Heart left ventricle (tissue), 16 donors: ENCODE results near the gene UGT1A6. TPM values are rescaled to one million over a fixed set of nuclear protein-coding genes. Genes with fewer than 3 reads are reported as not detected.

Experiments
- ATAC-seq, 4 donors: fragments of 200-7000 bp; cut with Tn5 transposase; one replicate each; pipeline ENCODE4 v1.9.1; 2020 to 2022; ENCODE audit warnings: moderate library complexity in 4 of 4, mild to moderate bottlenecking in 3 of 4, moderate number of reproducible peaks in 1 of 4
- DNase-seq, 5 donors: peaks; one replicate each; pipeline ENCODE4 v3.0.0-alpha.2; 2020
- H3K27ac ChIP-seq, 12 donors: fragments of 200-600 bp; sonication (generic) in 4 of 12; one replicate each; pipeline versions ENCODE4 v1.5.0 to v1.8.0; 2016 to 2022; ENCODE audit warnings: mild to moderate bottlenecking in 2 of 12
- H3K27me3 ChIP-seq, 9 donors: fragments of 200-600 bp; sonication (generic) in 2 of 9; one replicate each; pipeline versions ENCODE4 v1.5.1 to v1.8.0; 2016 to 2022; ENCODE audit warnings: mild to moderate bottlenecking in 3 of 9
- H3K36me3 ChIP-seq, 9 donors: fragments of 200-600 bp; sonication (generic) in 2 of 9; one replicate each; pipeline versions ENCODE4 v1.5.0 to v1.8.0; 2018 to 2022; ENCODE audit warnings: mild to moderate bottlenecking in 2 of 9
- H3K4me1 ChIP-seq, 12 donors: fragments of 200-600 bp; sonication (generic) in 4 of 12; one replicate each; pipeline versions ENCODE4 v1.5.0 to v1.8.0; 2016 to 2022; ENCODE audit warnings: mild to moderate bottlenecking in 3 of 12
- H3K4me3 ChIP-seq, 12 donors: fragments of 200-600 bp; sonication (generic) in 4 of 12; one replicate each; pipeline versions ENCODE4 v1.5.0 to v1.8.0; 2017 to 2022; ENCODE audit warnings: mild to moderate bottlenecking in 9 of 12, moderate library complexity in 4 of 12
- H3K9me3 ChIP-seq, 12 donors: fragments of 200-600 bp; sonication (generic) in 4 of 12; one replicate each; pipeline versions ENCODE4 v1.5.0 to v1.8.0; 2016 to 2022; ENCODE audit warnings: mild to moderate bottlenecking in 1 of 12
- CTCF ChIP-seq, 12 donors: fragments of 200-600 bp; sonication (generic) in 4 of 12; IDR thresholded peaks; one replicate each; pipeline versions ENCODE4 v1.5.0 to v1.8.0; 2018 to 2022; ENCODE audit warnings: antibody characterized with exemption in 12 of 12, mild to moderate bottlenecking in 5 of 12
- POLR2A ChIP-seq, 2 donors: fragments of 450-650 bp; IDR thresholded peaks; one replicate each; pipeline ENCODE4 v1.6.1; 2017; ENCODE audit warnings: antibody characterized with exemption in 2 of 2, mild to moderate bottlenecking in 2 of 2, moderate library complexity in 2 of 2
- WGBS, 4 donors: extraction: QIAGEN DNeasy Blood & Tissue Kit in 2 of 4; methylation state at CpG; one replicate each; pipeline versions ENCODE4 v1.1.5 to v1.1.7; 2013 to 2018; 5-methylcytosine and 5-hydroxymethylcytosine counted together
- intact Hi-C, 10 donors: fragments of 100-400 bp; cut with DNase I; formaldehyde crosslinking; loops; one replicate each; pipeline versions ENCODE4 v1.11.1 to v1.14.2; 2022
- polyA plus RNA-seq, 2 donors: library from polyadenylated mRNA; stranded (reverse); fragments of 200-250 nt; gene quantifications; one replicate each; pipeline ENCODE4 v1.2.3, GENCODE V29; 2013
- total RNA-seq, 9 donors: library from RNA; depleted of rRNA in 2 of 9; stranded (reverse); fragments of >200 nt in 2 of 9; fragmentation: NEBNext Ultra II Directional in 3 of 9; extraction: Animal tissue kit (Norgen Biotek cat#: 25700) in 3 of 9; gene quantifications; one replicate each; pipeline versions ENCODE4 v1.1.0 to v1.2.4, GENCODE V29; 2016 to 2023
- donor health status: ischemic (EF 13 %, LVEDD 7.1; RV severe dilation, severe dysfunction).
- donor health status: healthy with polysubstance abuse.
- donor health status: DM: no; HTN: yes; CAD: no.
- donor health status: DM: no; HTN: no; CAD: no.
- donor health status: ischemic (EF 25% LVEDD 6.9; RV normal size, moderate dysfunction).
- donor health status: ischemic (EF 25% LVEDD 5.7; RV mildly dilated, moderate dysfunction).
- donor health status: healthy.
- donor health status: DM: yes; HTN: yes; CAD: no.
- donor health status: ischemic (EF 35%, LVEDD 5.7; RV mildly dilated, moderate dysfunction).
- donor health status: nonischemic (EF 11% LVEDD 7.7; RV severe dilation, severe dysfunction).
- donor health status: DM: yes; HTN: yes; CAD: no.
- donor health status: PGD.
- donor health status: ischemic (EF 29% LVEDD 5.4; RV normal size, mild dysfunction).
- donor health status: nonischemic (EF 23%, LVEDD 6.1; RV moderate dilation, normal function).

The UGT1A6 gene
- total and polyA plus RNA-seq, 11 donors, result not detected

GRCh38 chr2:233672886-233673285 is 19.8 kb upstream of the UGT1A6 start:
- WGBS, 4 donors, result 73 to 89% (median 80%) methylated on average over 3 of the region's 3 CpGs
- Histone ChIP-seq H3K9me3 (peaks cover 0 to 4% (median 0%) of the 10 kb centered on the region in 12 donors), H3K27ac (no peak overlapping the region), H3K36me3 (no peaks in the 10 kb centered on the region), H3K27me3 (peaks cover 0 to 16% (median 0%) of the 10 kb centered on the region in 9 donors), H3K4me3 (no peak overlapping the region), H3K4me1 (no peaks in the 10 kb centered on the region)
- no peak for DNase-seq
- intact Hi-C loops, result no loop called here
- ATAC-seq, result no peak
- TF ChIP-seq POLR2A (IDR thresholded peaks at IDR 0.05), result no peak
- TF ChIP-seq CTCF (IDR thresholded peaks at IDR 0.05), result no peak

GRCh38 chr2:233673896-233674295 is 18.8 kb upstream of the UGT1A6 start:
- no peaks in the 10 kb centered on the region for H3K4me1 ChIP-seq
- intact Hi-C loops, result no loop called here
- no peaks in the 10 kb centered on the region for H3K36me3 ChIP-seq
- peaks cover 0 to 17% (median 0%) of the 10 kb centered on the region in 9 donors for H3K27me3 ChIP-seq
- ATAC-seq, result no peak
- peaks cover 0 to 4% (median 0%) of the 10 kb centered on the region in 12 donors for H3K9me3 ChIP-seq
- TF ChIP-seq POLR2A (IDR thresholded peaks at IDR 0.05), result no peak
- TF ChIP-seq CTCF (IDR thresholded peaks at IDR 0.05), result no peak
- H3K4me3 ChIP-seq, result no peak overlapping the region
- H3K27ac ChIP-seq, result no peak overlapping the region
- DNase-seq, result no peak

DNA sequence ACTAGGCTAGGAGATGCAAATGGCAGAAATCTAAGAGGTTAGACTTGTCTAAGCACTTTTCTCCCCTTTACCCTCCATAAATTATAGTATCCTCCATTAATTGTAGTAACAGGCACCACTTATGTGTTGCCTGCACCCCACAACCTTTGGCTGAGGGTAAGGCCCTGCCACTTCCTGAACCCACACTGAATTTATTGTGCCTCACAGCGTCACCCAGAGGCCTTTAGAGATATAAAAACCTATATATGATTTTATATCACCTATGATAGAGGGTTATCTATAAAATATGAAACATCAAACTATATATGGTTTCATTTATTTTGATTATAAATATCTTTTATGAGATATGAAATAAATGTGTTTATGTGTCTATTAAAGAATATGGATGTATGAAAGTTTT is 18.4 kb upstream of the UGT1A6 start:
- 38 to 48% (median 43%) methylated on average over 1 of the region's 1 CpG for WGBS, 4 donors
- intact Hi-C loops, result no loop called here
- no peak for ATAC-seq

GRCh38 chr2:233674995-233675394 is 17.7 kb upstream of the UGT1A6 start:
- DNase-seq (no peak), ATAC-seq (no peak)
- no peak overlapping the region for H3K27ac ChIP-seq
- no peak for TF ChIP-seq CTCF (IDR thresholded peaks at IDR 0.05)
- no peak for TF ChIP-seq POLR2A (IDR thresholded peaks at IDR 0.05)
- H3K27me3 ChIP-seq, result peaks cover 0 to 21% (median 0%) of the 10 kb centered on the region in 9 donors
- WGBS, 4 donors, result 31 to 43% (median 35%) methylated on average over 4 of the region's 4 CpGs
- no peaks in the 10 kb centered on the region for H3K4me1 ChIP-seq
- H3K9me3 ChIP-seq, result no peaks in the 10 kb centered on the region
- H3K36me3 ChIP-seq, result no peaks in the 10 kb centered on the region
- intact Hi-C loops, result no loop called here
- no peak overlapping the region for H3K4me3 ChIP-seq

More for the DNA sequence above, 18.4 kb upstream of the UGT1A6 start:
- Histone ChIP-seq H3K27me3 (peaks cover 0 to 17% (median 0%) of the 10 kb centered on the region in 9 donors), H3K9me3 (peaks cover 0 to 4% (median 0%) of the 10 kb centered on the region in 12 donors), H3K4me1 (no peaks in the 10 kb centered on the region), H3K27ac (no peak overlapping the region), H3K4me3 (no peak overlapping the region), H3K36me3 (no peaks in the 10 kb centered on the region)
- TF ChIP-seq POLR2A (IDR thresholded peaks at IDR 0.05) (no peak), CTCF (IDR thresholded peaks at IDR 0.05) (no peak)
- DNase-seq, result no peak
